CD14-positive monocyte (primary cell): ENCODE data around the gene PSRC1. TPM values are rescaled to one million over a fixed set of nuclear protein-coding genes. Genes with fewer than 3 reads are reported as not detected.

Source experiments
- DNase-seq, 3 donors: peaks; one replicate each; pipeline ENCODE4 v3.0.0-alpha.2; 2011 to 2022
- H2AFZ ChIP-seq: 2 replicates; pipeline ENCODE4 v1.6.0; 2012; ENCODE audit warnings: mild to moderate bottlenecking, low read depth, low read length, inconsistent platforms; ENCODE audit not compliant: insufficient read depth, poor library complexity, severe bottlenecking
- H3K27ac ChIP-seq, 2 donors: 1 replicate in 1 of 2; 2 replicates in 1 of 2; pipeline ENCODE4 v1.5.1; 2012 to 2013; ENCODE audit warnings: low read length in 2 of 2, control low read depth in 1 of 2, inconsistent platforms in 1 of 2, low read depth in 1 of 2, mild to moderate bottlenecking in 1 of 2
- H3K27me3 ChIP-seq, 2 donors: one replicate each; pipeline versions ENCODE4 v1.6.0 to v1.6.1; 2011 to 2013; ENCODE audit warnings: low read length in 2 of 2; ENCODE audit not compliant: control insufficient read depth in 2 of 2, insufficient read depth in 2 of 2
- H3K36me3 ChIP-seq, 2 donors: replicated peaks in 1 of 2; 1 replicate in 1 of 2; 2 replicates in 1 of 2; pipeline versions ENCODE4 v1.5.1 to v1.6.1; 2012 to 2013; ENCODE audit warnings: low read length in 2 of 2, control low read depth in 1 of 2, inconsistent platforms in 1 of 2, mild to moderate bottlenecking in 1 of 2; ENCODE audit not compliant: insufficient read depth in 2 of 2, control insufficient read depth in 1 of 2
- H3K4me1 ChIP-seq, 2 donors: 1 replicate in 1 of 2; 2 replicates in 1 of 2; pipeline versions ENCODE4 v1.5.1 to v1.6.1; 2012 to 2013; ENCODE audit warnings: low read length in 2 of 2, control low read depth in 1 of 2, inconsistent platforms in 1 of 2, mild to moderate bottlenecking in 1 of 2, moderate library complexity in 1 of 2; ENCODE audit not compliant: insufficient read depth in 2 of 2, control insufficient read depth in 1 of 2
- H3K4me2 ChIP-seq: replicated peaks from 2 replicates; pipeline ENCODE3; 2012; ENCODE audit warnings: low read length, moderate library complexity, mild to moderate bottlenecking; ENCODE audit not compliant: poor library complexity, severe bottlenecking; ENCODE audit errors: extremely low read depth
- H3K4me3 ChIP-seq, 3 experiments: fragments of 200-600 bp in 1 of 3; sonication (generic) in 1 of 3; replicated peaks in 1 of 3; 1 replicate in 2 of 3; 2 replicates in 1 of 3; pipeline ENCODE4 v1.5.1; 2011 to 2013; ENCODE audit warnings: low read length in 3 of 3, mild to moderate bottlenecking in 3 of 3, control low read depth in 2 of 3, low read depth in 2 of 3, inconsistent platforms in 1 of 3, moderate library complexity in 1 of 3
- H3K79me2 ChIP-seq: 2 replicates; pipeline ENCODE4 v1.6.0; 2012; ENCODE audit warnings: mild to moderate bottlenecking, control low read depth, inconsistent platforms, low read length, moderate library complexity; ENCODE audit not compliant: insufficient read depth
- H3K9ac ChIP-seq: 2 replicates; pipeline ENCODE4 v1.6.0; 2017; ENCODE audit warnings: low read length, mild to moderate bottlenecking; ENCODE audit not compliant: insufficient read depth, poor library complexity, severe bottlenecking
- H3K9me3 ChIP-seq, 2 donors: replicated peaks in 1 of 2; 1 replicate in 1 of 2; 2 replicates in 1 of 2; pipeline versions ENCODE4 v1.5.1 to v1.6.1; 2012 to 2013; ENCODE audit warnings: low read length in 2 of 2, control low read depth in 1 of 2; ENCODE audit not compliant: control insufficient read depth in 1 of 2, insufficient read depth in 1 of 2
- H4K20me1 ChIP-seq: 2 replicates; pipeline ENCODE4 v1.6.0; 2012; ENCODE audit warnings: mild to moderate bottlenecking, low read length, control low read depth, moderate library complexity; ENCODE audit not compliant: insufficient read depth
- H3K27ac Mint-ChIP-seq, 7 donors: one replicate each; pipeline ENCODE4 v1.8.0; 2020; ENCODE audit warnings: mild to moderate bottlenecking in 7 of 7, mixed read lengths in 7 of 7, moderate library complexity in 6 of 7, inconsistent platforms in 2 of 7
- H3K27me3 Mint-ChIP-seq, 3 donors: one replicate each; pipeline ENCODE4 v1.8.0; 2021 to 2022; ENCODE audit warnings: low read depth in 3 of 3, mild to moderate bottlenecking in 3 of 3, mixed read lengths in 3 of 3, moderate library complexity in 3 of 3, inconsistent platforms in 1 of 3
- H3K36me3 Mint-ChIP-seq, 2 donors: one replicate each; pipeline ENCODE4 v1.8.0; 2020; ENCODE audit warnings: mixed read lengths in 2 of 2, inconsistent platforms in 1 of 2, mild to moderate bottlenecking in 1 of 2
- H3K4me1 Mint-ChIP-seq: one replicate; pipeline ENCODE4 v1.8.0; 2020; ENCODE audit warnings: mild to moderate bottlenecking, mixed read lengths
- H3K4me3 Mint-ChIP-seq, 2 donors: one replicate each; pipeline ENCODE4 v1.8.0; 2020; ENCODE audit warnings: mild to moderate bottlenecking in 2 of 2, mixed read lengths in 2 of 2, moderate library complexity in 1 of 2
- H3K9me3 Mint-ChIP-seq, 7 donors: one replicate each; pipeline ENCODE4 v1.8.0; 2020 to 2022; ENCODE audit warnings: mixed read lengths in 7 of 7, mild to moderate bottlenecking in 6 of 7, moderate library complexity in 6 of 7, inconsistent platforms in 2 of 7
- CTCF ChIP-seq: fragments of 200-600 bp; IDR thresholded peaks from one replicate; pipeline ENCODE4 v1.8.0; 2022; ENCODE audit warnings: antibody characterized with exemption, mild to moderate bottlenecking
- WGBS: methylation state at CpG from one replicate; pipeline ENCODE4 v1.1.5; 2013; ENCODE audit warnings: missing lambda C conversion rate; ENCODE audit not compliant: insufficient coverage; 5-methylcytosine and 5-hydroxymethylcytosine counted together
- intact Hi-C, 2 donors: fragments of 100-400 bp; cut with micrococcal nuclease; formaldehyde crosslinking; loops; one replicate each; pipeline versions ENCODE4 v1.15.0 to v1.15.1; 2023
- polyA plus RNA-seq, 3 donors: library from polyadenylated mRNA; depleted of rRNA in 1 of 3; unstranded in 2 of 3; stranded (reverse) in 1 of 3; fragments of 300-500 nt in 2 of 3; fragments of >200 nt in 1 of 3; fragmentation: Illumina TruSeq in 2 of 3; gene quantifications; 1 replicate in 2 of 3; 2 replicates in 1 of 3; pipeline ENCODE4 v1.2.3, GENCODE V29; 2012 to 2021

The PSRC1 gene
- polyA plus RNA-seq, 3 donors = 5.8 to 25.5 (median 7.1) TPM

- Histone ChIP-seq H3K4me1 (peaks cover 10 to 20% of the 10 kb centered on the region in 2 donors), H3K27ac (no peak overlapping the region), H3K4me3 (no peak overlapping the region), H3K9ac (no peak overlapping the region), H3K9me3 (no peaks in the 10 kb centered on the region), H3K4me2 (no peak overlapping the region), H3K27me3 (no peaks in the 10 kb centered on the region), H3K36me3 (no peaks in the 10 kb centered on the region), H3K79me2 (no peaks in the 10 kb centered on the region), H2AFZ (no peak overlapping the region), H4K20me1 (no peaks in the 10 kb centered on the region)
- H3K36me3 Mint-ChIP-seq = peaks cover 0 to 4% of the 10 kb centered on the region in 2 donors
- peaks cover 22% of the 10 kb centered on the region for H3K4me1 Mint-ChIP-seq
- no peak for TF ChIP-seq CTCF
- intact Hi-C loops = loop anchor here in 1 of 2 donors (10.0 kb wide), 1 partner anchor 263 kb away; the partner anchor contains the start of gene GPR61
- no peak overlapping the region for H3K4me3 Mint-ChIP-seq
- peaks cover 6 to 10% (median 8%) of the 10 kb centered on the region in 3 donors for H3K27me3 Mint-ChIP-seq
- no peak overlapping the region for H3K27ac Mint-ChIP-seq
- no peak for DNase-seq
- H3K9me3 Mint-ChIP-seq = no peaks in the 10 kb centered on the region
- 95% methylated on average over 5 of the region's 13 CpGs for WGBS
These were observed 10.7 kb downstream of the PSRC1 start for GRCh38 chr1:109272021-109272799.

- DNase-seq = no peak
- H3K27me3 ChIP-seq = no peaks in the 10 kb centered on the region
- H3K27me3 Mint-ChIP-seq = peaks cover 6 to 10% (median 10%) of the 10 kb centered on the region in 3 donors
- intact Hi-C loops = loop anchor here in 1 of 2 donors (10.0 kb wide), 1 partner anchor 263 kb away; the partner anchor contains the start of gene GPR61
- no peak overlapping the region for H3K27ac ChIP-seq
- no peak overlapping the region for H3K27ac Mint-ChIP-seq
- no peak for TF ChIP-seq CTCF
- no peak overlapping the region for H3K4me3 Mint-ChIP-seq
- peaks cover 0 to under 1% of the 10 kb centered on the region in 2 donors for H3K36me3 Mint-ChIP-seq
- peaks cover 20% of the 10 kb centered on the region for H3K4me1 Mint-ChIP-seq
- no peak overlapping the region for H3K4me2 ChIP-seq
- H3K9me3 ChIP-seq = no peaks in the 10 kb centered on the region
- no peak overlapping the region for H2AFZ ChIP-seq
- peaks cover 8 to 19% of the 10 kb centered on the region in 2 donors for H3K4me1 ChIP-seq
- H3K79me2 ChIP-seq = no peaks in the 10 kb centered on the region
- no peaks in the 10 kb centered on the region for H3K36me3 ChIP-seq
- H4K20me1 ChIP-seq = no peaks in the 10 kb centered on the region
- no peak overlapping the region for H3K9ac ChIP-seq
- H3K4me3 ChIP-seq = no peak overlapping the region
- WGBS = 100% methylated on average over 1 of the region's 6 CpGs
- H3K9me3 Mint-ChIP-seq = no peaks in the 10 kb centered on the region
These were observed 11.5 kb downstream of the PSRC1 start for GRCh38 chr1:109271458-109271857.
